ENCODE results near the gene SMG6. TPM values are rescaled to one million over a fixed set of nuclear protein-coding genes. Genes with fewer than 3 reads are reported as not detected.

Gene SMG6
- total RNA-seq, 1 donor from 2014 or later: 38.1 TPM

- Mint-ChIP-seq H3K4me3 (ENCODE audit: unreplicated experiment) (no peak overlapping the region), H3K27ac (ENCODE audit: unreplicated experiment) (no peak overlapping the region), H3K36me3 (ENCODE audit: low read depth, unreplicated experiment) (peaks cover 4% of the 10 kb centered on the region), H3K9me3 (ENCODE audit: unreplicated experiment) (no peaks in the 10 kb centered on the region), H3K27me3 (ENCODE audit: unreplicated experiment) (peaks cover 29% of the 10 kb centered on the region), H3K4me1 (ENCODE audit: unreplicated experiment) (peaks cover 17% of the 10 kb centered on the region)
- no peak for TF ChIP-seq CTCF (IDR thresholded peaks at IDR 0.05; ENCODE audit: unreplicated experiment)
- DNase-seq (ENCODE audit: low spot score): peak; percentile 59
Measured at GRCh38 chr17:2023692-2024571, 279.7 kb downstream of the SMG6 start.

GRCh38 chr17:2023256-2023655, 280.3 kb downstream of the SMG6 start:
- peaks cover 34% of the 10 kb centered on the region for H3K27me3 Mint-ChIP-seq (ENCODE audit: unreplicated experiment)
- H3K36me3 Mint-ChIP-seq (ENCODE audit: low read depth, unreplicated experiment): peaks cover 4% of the 10 kb centered on the region
- H3K9me3 Mint-ChIP-seq (ENCODE audit: unreplicated experiment): no peaks in the 10 kb centered on the region
- no peak overlapping the region for H3K27ac Mint-ChIP-seq (ENCODE audit: unreplicated experiment)
- TF ChIP-seq CTCF (IDR thresholded peaks at IDR 0.05; ENCODE audit: unreplicated experiment): no peak
- no peak overlapping the region for H3K4me3 Mint-ChIP-seq (ENCODE audit: unreplicated experiment)
- peaks cover 17% of the 10 kb centered on the region for H3K4me1 Mint-ChIP-seq (ENCODE audit: unreplicated experiment)
- no peak for DNase-seq (ENCODE audit: low spot score)

GRCh38 chr17:2022647-2023240, 280.8 kb downstream of the SMG6 start:
- no peak overlapping the region for H3K27ac Mint-ChIP-seq (ENCODE audit: unreplicated experiment)
- no peak overlapping the region for H3K4me3 Mint-ChIP-seq (ENCODE audit: unreplicated experiment)
- H3K9me3 Mint-ChIP-seq (ENCODE audit: unreplicated experiment): no peaks in the 10 kb centered on the region
- no peak for DNase-seq (ENCODE audit: low spot score)
- H3K27me3 Mint-ChIP-seq (ENCODE audit: unreplicated experiment): peaks cover 36% of the 10 kb centered on the region
- H3K4me1 Mint-ChIP-seq (ENCODE audit: unreplicated experiment): peaks cover 17% of the 10 kb centered on the region
- TF ChIP-seq CTCF (IDR thresholded peaks at IDR 0.05; ENCODE audit: unreplicated experiment): no peak
- peaks cover 4% of the 10 kb centered on the region for H3K36me3 Mint-ChIP-seq (ENCODE audit: low read depth, unreplicated experiment)

- Mint-ChIP-seq H3K27ac (ENCODE audit: unreplicated experiment) (no peak overlapping the region), H3K4me3 (ENCODE audit: unreplicated experiment) (no peak overlapping the region), H3K4me1 (ENCODE audit: unreplicated experiment) (peaks cover 12% of the 10 kb centered on the region), H3K27me3 (ENCODE audit: unreplicated experiment) (peaks cover 32% of the 10 kb centered on the region), H3K9me3 (ENCODE audit: unreplicated experiment) (no peaks in the 10 kb centered on the region), H3K36me3 (ENCODE audit: low read depth, unreplicated experiment) (no peaks in the 10 kb centered on the region)
- DNase-seq (ENCODE audit: low spot score): no peak
- no peak for TF ChIP-seq CTCF (IDR thresholded peaks at IDR 0.05; ENCODE audit: unreplicated experiment)
Measured at GRCh38 chr17:2020721-2021120, 282.9 kb downstream of the SMG6 start.

- Mint-ChIP-seq H3K9me3 (ENCODE audit: unreplicated experiment) (no peaks in the 10 kb centered on the region), H3K4me1 (ENCODE audit: unreplicated experiment) (peaks cover 12% of the 10 kb centered on the region), H3K36me3 (ENCODE audit: low read depth, unreplicated experiment) (no peaks in the 10 kb centered on the region), H3K27ac (ENCODE audit: unreplicated experiment) (no peak overlapping the region), H3K27me3 (ENCODE audit: unreplicated experiment) (peaks cover 32% of the 10 kb centered on the region), H3K4me3 (ENCODE audit: unreplicated experiment) (no peak overlapping the region)
- TF ChIP-seq CTCF (IDR thresholded peaks at IDR 0.05; ENCODE audit: unreplicated experiment): no peak
- DNase-seq (ENCODE audit: low spot score): no peak
Measured at GRCh38 chr17:2019723-2020122, 283.9 kb downstream of the SMG6 start.

Data from endothelial cell (in vitro differentiated cells).